ENCODE results near the gene ZBED4. TPM values are rescaled to one million over a fixed set of nuclear protein-coding genes. Genes with fewer than 3 reads are reported as not detected.

ZBED4 gene
- total RNA-seq, 2 donors from 2014 or later, result 18.3 to 30.7 TPM

DNA sequence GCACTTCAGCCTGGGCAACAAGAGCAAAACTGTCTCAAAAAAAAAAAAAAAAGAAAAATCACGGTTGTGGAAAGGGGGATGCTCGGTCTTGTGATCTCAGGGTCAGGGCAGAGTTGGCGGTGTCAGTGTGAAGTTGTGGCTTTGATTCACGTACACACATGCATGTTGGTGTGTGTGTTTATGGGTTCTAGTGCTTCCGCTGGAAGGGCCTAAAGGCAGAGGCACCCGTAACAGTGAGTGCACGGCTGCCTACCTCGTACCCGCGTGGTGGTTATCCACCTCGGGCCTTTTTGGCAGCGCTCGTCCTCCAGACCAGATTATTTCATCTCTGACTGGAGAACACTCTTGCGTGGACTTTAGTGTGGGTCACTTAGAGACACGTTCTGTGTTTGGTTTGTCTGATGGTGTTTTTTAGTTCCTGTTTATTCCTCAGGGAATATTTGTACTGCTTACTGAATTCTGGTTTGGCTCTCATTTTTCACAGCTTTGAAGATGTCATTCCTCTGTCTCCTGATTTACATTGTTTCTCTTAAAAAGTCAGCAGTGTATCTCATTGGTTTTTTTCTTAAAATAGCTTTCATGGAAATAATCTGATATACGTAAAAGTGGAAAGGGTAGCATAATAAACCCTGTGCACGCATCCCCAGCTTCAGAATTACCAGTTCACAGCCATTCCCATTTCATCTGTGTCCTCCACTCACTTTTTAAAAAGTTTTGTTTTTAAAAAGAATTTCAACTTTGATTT is 15.6 kb downstream of the ZBED4 start:
- peaks cover 65 to 68% of the 10 kb centered on the region in 2 donors for H3K4me1 Mint-ChIP-seq (ENCODE audit: low read depth in 2 of 2)
- peak; percentile 62 for ATAC-seq
- DNase-seq (ENCODE audit: low spot score), result no peak
- H3K27me3 Mint-ChIP-seq, result no peaks in the 10 kb centered on the region
- H3K9me3 Mint-ChIP-seq, result no peaks in the 10 kb centered on the region
- peak overlapping the region; percentile 60 for H3K4me3 Mint-ChIP-seq
- H3K36me3 Mint-ChIP-seq, result peaks cover 38% of the 10 kb centered on the region
- H3K27ac Mint-ChIP-seq, result peak overlapping the region; percentile 9 to 12

DNA sequence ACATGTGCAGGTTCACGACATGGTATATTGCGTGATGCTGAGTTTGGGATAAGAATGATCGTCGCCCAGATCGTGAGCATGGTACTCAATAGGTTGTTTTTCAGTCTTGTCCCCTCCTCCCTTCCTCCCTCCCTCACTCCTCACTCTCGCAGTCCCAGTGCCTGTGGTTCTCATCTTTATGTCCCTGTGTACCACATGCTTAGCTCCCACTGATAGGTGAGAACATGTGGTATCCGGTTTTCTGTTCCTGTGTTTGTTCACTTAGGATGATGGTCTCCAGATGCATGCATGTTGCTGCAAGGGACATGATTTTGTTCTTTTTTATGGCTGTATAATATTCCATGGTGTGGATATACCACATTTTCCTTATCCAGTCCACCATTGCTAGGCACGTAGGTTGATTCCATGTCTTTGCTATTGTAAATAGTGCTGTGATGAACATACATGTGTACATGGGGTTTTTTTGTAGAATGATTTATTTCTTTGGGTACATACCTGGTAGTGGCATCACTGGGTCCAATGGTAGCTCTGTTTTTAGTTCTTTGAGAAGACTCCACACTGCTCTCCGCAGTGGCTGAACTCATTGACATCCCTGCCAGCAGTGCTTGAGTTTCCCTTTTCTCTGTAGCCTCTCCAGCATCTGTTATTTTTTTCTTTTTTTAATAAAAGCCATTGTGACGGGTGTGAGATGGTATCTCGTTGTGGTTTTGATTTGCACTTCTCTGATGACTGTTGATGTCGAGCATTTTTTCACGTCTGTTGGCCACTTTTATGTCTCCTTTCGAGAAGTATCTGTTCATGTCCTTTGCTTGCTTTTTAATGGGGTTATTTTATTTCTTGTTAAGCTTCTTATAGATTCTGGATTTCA is 16.4 kb downstream of the ZBED4 start:
- ATAC-seq (peak in 1 of 2 donors; percentile 33), DNase-seq (ENCODE audit: low spot score) (no peak)
- no peaks in the 10 kb centered on the region for H3K27me3 Mint-ChIP-seq
- H3K4me1 Mint-ChIP-seq (ENCODE audit: low read depth in 2 of 2), result peaks cover 63 to 68% of the 10 kb centered on the region in 2 donors
- peaks cover 38% of the 10 kb centered on the region for H3K36me3 Mint-ChIP-seq
- no peaks in the 10 kb centered on the region for H3K9me3 Mint-ChIP-seq
- peak overlapping the region; percentile 9 to 12 for H3K27ac Mint-ChIP-seq
- H3K4me3 Mint-ChIP-seq, result peak overlapping the region; percentile 60

DNA sequence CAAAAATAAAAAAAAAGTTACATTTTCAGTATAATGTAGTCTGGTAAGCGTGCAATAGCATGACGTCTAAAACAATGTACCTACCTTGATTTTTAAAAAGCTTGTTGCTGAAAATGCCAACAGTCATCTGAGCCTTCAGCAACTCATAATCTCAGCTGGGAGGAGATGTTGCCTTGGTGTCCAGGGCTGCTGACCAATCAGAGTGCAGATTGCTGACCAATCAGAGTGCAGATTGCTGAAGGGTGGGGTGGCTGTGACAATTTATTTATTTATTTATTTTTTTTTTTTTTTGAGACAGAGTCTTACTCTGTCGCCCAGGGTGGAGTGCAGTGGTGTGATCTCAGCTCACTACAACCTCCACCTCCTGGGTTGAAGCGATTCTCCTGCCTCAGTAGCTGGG is 17.8 kb downstream of the ZBED4 start:
- Mint-ChIP-seq H3K27ac (no peak overlapping the region), H3K4me1 (ENCODE audit: low read depth in 2 of 2) (peaks cover 54 to 57% of the 10 kb centered on the region in 2 donors), H3K4me3 (no peak overlapping the region), H3K9me3 (no peaks in the 10 kb centered on the region), H3K36me3 (peaks cover 29% of the 10 kb centered on the region), H3K27me3 (no peaks in the 10 kb centered on the region)
- DNase-seq (ENCODE audit: low spot score) (no peak), ATAC-seq (no peak)

DNA sequence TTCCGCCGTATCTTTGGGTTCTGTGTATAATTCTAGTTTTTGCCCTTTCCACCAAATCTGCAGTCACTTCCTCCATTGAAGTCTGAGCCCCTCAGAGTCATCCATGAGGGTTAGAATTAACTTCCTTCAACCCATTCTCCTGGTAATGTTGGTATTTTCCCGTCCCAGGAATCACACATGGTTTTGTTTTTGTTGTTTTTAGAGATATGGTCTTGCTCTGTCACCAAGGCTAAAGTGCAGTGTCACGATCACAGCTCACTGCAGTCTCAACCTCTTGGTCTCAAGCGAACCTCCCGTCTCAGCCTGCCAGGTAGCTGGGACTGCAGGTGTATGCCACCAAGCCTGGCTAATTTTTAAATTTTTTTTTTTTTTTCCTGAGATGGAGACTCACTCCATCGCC is 18.7 kb downstream of the ZBED4 start:
- DNase-seq (ENCODE audit: low spot score) (no peak), ATAC-seq (no peak)
- H3K27ac Mint-ChIP-seq, result no peak overlapping the region
- H3K4me3 Mint-ChIP-seq, result no peak overlapping the region
- H3K27me3 Mint-ChIP-seq, result no peaks in the 10 kb centered on the region
- H3K9me3 Mint-ChIP-seq, result no peaks in the 10 kb centered on the region
- H3K36me3 Mint-ChIP-seq, result peaks cover 20% of the 10 kb centered on the region
- H3K4me1 Mint-ChIP-seq (ENCODE audit: low read depth in 2 of 2), result peaks cover 45 to 48% of the 10 kb centered on the region in 2 donors

DNA sequence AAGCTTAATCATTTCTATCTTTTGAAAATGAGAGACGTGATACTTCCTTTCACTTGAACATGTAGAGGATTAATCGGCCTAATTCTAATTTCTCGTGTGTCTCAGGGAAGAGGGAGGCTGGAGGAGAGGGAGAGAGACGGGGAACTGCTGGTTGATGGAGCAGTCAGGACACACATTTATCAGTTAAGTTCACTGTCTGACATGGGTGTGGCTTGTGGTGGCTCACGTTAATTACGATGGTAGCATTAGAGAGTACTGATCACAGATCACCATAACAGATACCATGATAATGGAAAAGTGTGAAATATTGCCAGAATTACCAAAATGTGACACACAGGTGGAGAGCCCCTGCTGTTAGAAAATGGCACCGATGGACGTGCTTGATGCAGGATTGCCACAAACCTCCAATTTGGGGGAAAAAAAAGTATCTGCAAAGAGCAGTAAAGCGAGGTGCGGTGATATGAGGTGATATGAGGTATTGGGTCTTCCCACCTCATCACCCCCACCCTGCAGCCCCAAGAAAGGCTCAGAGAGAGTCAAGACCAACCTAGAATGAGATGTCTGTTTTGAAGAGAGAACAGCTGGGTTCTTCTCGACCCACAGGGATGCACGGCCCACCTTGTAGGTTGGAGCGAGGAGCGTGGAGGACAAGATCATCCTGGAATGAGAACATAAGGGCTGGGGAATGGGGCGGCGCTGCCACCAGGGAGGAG is 19.7 kb downstream of the ZBED4 start:
- DNase-seq (ENCODE audit: low spot score) (no peak), ATAC-seq (no peak)
- no peaks in the 10 kb centered on the region for H3K9me3 Mint-ChIP-seq
- peaks cover 38 to 39% of the 10 kb centered on the region in 2 donors for H3K4me1 Mint-ChIP-seq (ENCODE audit: low read depth in 2 of 2)
- no peak overlapping the region for H3K4me3 Mint-ChIP-seq
- no peak overlapping the region for H3K27ac Mint-ChIP-seq
- H3K36me3 Mint-ChIP-seq, result peaks cover 18% of the 10 kb centered on the region
- H3K27me3 Mint-ChIP-seq, result no peaks in the 10 kb centered on the region

DNA sequence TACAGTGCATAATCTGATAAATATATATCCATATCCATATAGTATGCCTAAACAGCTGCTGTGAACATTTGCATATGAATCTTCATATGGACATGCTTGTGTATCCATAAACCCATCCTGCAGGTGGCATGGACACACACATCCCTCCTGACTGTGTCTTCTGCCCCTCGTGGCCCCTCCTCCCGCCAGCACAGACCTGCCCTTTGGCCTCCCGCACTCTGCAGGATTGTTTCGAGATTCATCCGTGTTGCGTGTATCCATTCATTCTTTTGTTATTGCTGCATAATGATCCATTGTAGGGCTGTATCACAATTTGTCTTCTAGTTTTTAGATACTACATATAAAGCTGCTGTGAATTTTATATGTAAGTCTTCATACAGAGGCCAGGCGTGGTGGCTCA is 24.0 kb downstream of the ZBED4 start:
- Mint-ChIP-seq H3K36me3 (no peaks in the 10 kb centered on the region), H3K27ac (no peak overlapping the region), H3K4me1 (ENCODE audit: low read depth in 2 of 2) (peaks cover 26% of the 10 kb centered on the region in 2 donors), H3K9me3 (no peaks in the 10 kb centered on the region), H3K27me3 (no peaks in the 10 kb centered on the region), H3K4me3 (no peak overlapping the region)
- DNase-seq (ENCODE audit: low spot score), result no peak
- ATAC-seq, result no peak

DNA sequence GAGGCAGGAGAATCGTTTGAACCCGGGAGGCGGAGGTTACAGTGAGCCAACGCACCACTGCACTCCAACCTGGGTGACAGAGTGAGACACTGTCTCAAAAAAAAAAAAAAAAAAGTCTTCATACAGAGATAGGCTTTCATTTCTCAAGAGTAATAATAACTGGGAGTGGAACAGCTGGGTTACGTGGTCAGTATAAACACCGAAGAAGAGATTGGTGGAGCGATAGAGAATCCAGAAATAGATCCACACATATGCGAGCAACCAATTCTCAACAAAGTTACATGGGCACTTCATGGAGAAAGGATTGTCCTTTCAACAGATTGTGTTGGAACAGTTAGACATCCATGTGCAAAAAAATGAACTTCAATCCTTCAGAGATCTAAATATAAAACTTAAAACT is 24.6 kb downstream of the ZBED4 start:
- Mint-ChIP-seq H3K9me3 (no peaks in the 10 kb centered on the region), H3K4me1 (ENCODE audit: low read depth in 2 of 2) (peaks cover 29% of the 10 kb centered on the region in 2 donors), H3K27ac (no peak overlapping the region), H3K27me3 (no peaks in the 10 kb centered on the region), H3K4me3 (no peak overlapping the region), H3K36me3 (no peaks in the 10 kb centered on the region)
- no peak for ATAC-seq
- DNase-seq (ENCODE audit: low spot score), result no peak

DNA sequence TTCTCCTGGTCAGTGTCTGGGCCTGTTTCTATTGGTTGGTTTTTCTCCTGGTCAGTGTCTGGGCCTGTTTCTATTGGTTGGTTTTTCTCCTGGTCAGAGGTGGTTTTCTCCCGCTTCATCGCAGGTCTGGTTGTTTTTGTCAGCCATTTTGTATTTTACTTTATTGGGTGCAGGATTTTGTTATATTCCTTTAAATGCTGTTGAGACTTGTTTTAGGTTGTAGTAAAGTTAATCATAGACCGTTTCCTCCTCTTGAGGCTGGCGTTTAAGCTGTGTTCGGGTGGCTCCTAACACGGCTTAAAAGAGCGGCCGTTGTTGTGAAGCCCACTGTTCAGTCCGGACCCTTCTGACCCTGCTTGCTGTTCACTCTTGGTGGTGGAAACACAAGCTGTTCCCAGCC is 26.2 kb downstream of the ZBED4 start:
- Mint-ChIP-seq H3K36me3 (no peaks in the 10 kb centered on the region), H3K27me3 (no peaks in the 10 kb centered on the region), H3K27ac (peak overlapping the region in 1 of 2 donors; percentile 54), H3K4me3 (peak overlapping the region; percentile 72), H3K4me1 (ENCODE audit: low read depth in 2 of 2) (peaks cover 28% of the 10 kb centered on the region in 2 donors), H3K9me3 (no peaks in the 10 kb centered on the region)
- DNase-seq (ENCODE audit: low spot score), result no peak
- no peak for ATAC-seq

DNA sequence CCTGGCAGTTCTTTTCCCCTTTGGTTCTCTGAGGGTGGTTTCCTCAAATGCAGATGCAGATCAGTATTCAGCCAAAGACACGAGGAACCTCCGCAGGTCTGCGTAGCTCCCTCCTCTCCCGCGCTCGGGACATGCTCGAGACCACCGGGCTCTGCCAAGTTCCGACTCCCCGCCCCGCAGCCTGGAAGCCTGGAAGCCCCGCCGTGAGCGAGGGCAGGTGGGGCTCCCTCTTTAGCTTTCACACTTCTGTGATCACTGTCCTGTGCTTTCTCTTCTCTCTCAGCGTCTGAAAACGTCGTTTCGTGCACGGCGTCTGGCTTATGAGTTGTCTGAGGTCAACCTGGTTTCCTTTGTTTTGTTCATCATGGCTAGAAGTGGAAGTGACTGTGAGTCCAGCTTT is 26.6 kb downstream of the ZBED4 start:
- Mint-ChIP-seq H3K27me3 (no peaks in the 10 kb centered on the region), H3K4me3 (peak overlapping the region; percentile 72), H3K27ac (peak overlapping the region in 1 of 2 donors; percentile 54), H3K4me1 (ENCODE audit: low read depth in 2 of 2) (peaks cover 28% of the 10 kb centered on the region in 2 donors), H3K9me3 (no peaks in the 10 kb centered on the region), H3K36me3 (no peaks in the 10 kb centered on the region)
- DNase-seq (ENCODE audit: low spot score) (no peak), ATAC-seq (peak in 1 of 2 donors; percentile 54)

DNA sequence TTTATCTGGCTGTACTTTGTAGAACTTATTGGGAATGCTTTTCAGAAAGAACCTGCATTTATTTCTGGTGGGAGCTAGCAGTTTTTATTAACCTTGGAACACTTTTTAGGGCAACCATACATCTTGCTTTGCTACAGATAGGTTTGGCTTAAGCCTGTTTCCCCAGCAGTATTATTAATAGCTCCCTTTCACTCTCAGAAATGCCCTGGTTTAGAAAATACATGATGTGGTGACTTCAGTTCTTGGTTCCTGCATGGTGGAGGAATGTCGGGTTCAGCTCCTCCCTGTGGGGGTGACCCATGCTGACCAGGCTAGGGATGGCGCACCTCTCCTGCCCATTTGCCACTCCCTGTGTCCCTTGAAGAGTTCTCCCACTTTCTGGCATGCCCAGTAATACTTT is 28.2 kb downstream of the ZBED4 start:
- DNase-seq (ENCODE audit: low spot score) (no peak), ATAC-seq (no peak)
- H3K4me3 Mint-ChIP-seq, result no peak overlapping the region
- no peak overlapping the region for H3K27ac Mint-ChIP-seq
- H3K4me1 Mint-ChIP-seq (ENCODE audit: low read depth in 2 of 2), result peaks cover 28 to 31% of the 10 kb centered on the region in 2 donors
- H3K36me3 Mint-ChIP-seq, result no peaks in the 10 kb centered on the region
- no peaks in the 10 kb centered on the region for H3K9me3 Mint-ChIP-seq
- no peaks in the 10 kb centered on the region for H3K27me3 Mint-ChIP-seq

DNA sequence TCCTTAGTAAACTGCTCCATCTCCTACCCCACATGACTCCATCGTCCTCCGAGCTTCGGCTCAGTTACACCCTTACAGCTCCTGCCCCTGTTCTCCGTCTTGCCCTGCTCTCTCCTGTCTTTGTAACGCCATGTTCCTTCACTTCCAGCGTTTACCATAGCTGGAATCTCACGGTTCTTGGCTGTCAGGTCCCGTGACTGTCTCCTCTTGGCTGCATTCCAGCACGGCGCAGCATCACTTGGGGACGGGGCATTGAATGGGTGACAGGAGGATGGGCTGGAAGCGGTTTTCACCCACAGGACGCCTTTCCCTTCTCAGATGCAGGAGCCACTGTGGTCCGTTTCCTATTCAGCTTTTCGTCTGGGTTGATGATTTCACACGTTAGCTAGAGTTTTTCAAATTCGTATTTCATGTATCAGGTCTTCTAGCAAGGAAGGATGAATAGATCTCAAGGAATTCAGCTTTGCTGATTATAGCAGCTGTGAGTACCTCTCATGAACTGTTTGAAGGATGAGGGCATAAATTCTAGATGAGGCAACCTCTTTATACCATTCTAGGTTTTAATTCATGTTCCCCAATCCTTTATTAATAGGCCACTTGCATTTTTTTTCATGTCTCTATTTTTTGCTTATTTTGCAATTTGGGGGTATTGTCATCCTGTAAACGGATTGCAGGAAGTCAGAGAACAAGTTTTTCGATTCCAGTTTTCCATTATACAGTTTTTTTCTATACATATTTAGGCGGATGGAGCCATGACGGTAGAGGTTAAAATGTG is 29.1 kb downstream of the ZBED4 start:
- Mint-ChIP-seq H3K9me3 (no peaks in the 10 kb centered on the region), H3K36me3 (no peaks in the 10 kb centered on the region), H3K4me3 (no peak overlapping the region), H3K27ac (no peak overlapping the region), H3K27me3 (no peaks in the 10 kb centered on the region), H3K4me1 (ENCODE audit: low read depth in 2 of 2) (peaks cover 28 to 35% of the 10 kb centered on the region in 2 donors)
- ATAC-seq, result no peak
- DNase-seq (ENCODE audit: low spot score), result no peak

DNA sequence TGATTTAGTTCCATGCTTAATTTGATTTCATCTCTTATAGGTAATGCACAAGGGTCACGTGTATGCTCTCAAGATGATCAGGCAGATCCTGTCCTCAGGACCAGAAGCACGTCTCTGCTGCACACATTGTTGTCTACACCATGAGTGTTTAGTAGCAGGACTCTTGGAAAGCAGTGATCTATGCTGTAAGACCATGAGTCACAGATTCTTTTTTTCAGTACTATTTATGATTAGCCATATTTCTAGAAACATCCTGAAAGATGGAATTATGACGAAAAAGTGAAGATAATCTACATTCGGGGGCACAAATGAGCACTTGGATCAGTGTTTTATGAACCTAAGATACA is 29.6 kb downstream of the ZBED4 start:
- ATAC-seq, result no peak
- no peaks in the 10 kb centered on the region for H3K36me3 Mint-ChIP-seq

DNA sequence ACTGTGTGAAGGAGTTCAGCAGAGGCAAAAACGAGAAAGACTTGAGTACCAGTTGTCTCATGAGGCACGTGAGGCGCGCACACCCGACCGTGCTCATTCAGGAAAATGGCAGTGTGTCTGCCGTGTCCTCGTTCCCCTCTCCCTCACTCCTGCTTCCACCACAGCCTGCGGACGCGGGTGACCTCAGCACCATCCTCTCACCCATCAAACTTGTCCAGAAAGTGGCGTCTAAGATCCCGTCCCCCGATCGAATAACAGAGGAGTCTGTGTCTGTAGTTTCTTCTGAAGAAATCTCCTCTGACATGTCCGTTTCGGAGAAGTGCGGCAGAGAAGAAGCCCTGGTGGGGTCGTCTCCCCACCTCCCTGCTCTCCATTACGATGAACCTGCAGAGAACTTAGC is 30.4 kb downstream of the ZBED4 start:
- Mint-ChIP-seq H3K4me3 (no peak overlapping the region), H3K27ac (no peak overlapping the region), H3K9me3 (no peaks in the 10 kb centered on the region), H3K27me3 (no peaks in the 10 kb centered on the region), H3K4me1 (ENCODE audit: low read depth in 2 of 2) (peaks cover 28 to 33% of the 10 kb centered on the region in 2 donors), H3K36me3 (no peaks in the 10 kb centered on the region)
- no peak for DNase-seq (ENCODE audit: low spot score)
- ATAC-seq, result no peak

More for the DNA sequence above, 29.6 kb downstream of the ZBED4 start:
- Mint-ChIP-seq H3K4me3 (no peak overlapping the region), H3K27ac (no peak overlapping the region), H3K27me3 (no peaks in the 10 kb centered on the region), H3K4me1 (ENCODE audit: low read depth in 2 of 2) (peaks cover 28 to 34% of the 10 kb centered on the region in 2 donors), H3K9me3 (no peaks in the 10 kb centered on the region)
- DNase-seq (ENCODE audit: low spot score), result no peak

All from natural killer cell treated with Interleukin-12 subunit alpha and Interleukin-12 subunit beta and Interleukin-15 and Interleukin-18, amount 100 ng/mL, for 72 hours (primary cell).